NCI-H82 (cell line): Measurements from ENCODE around the gene TCF7L2.

Source experiments
- DNase-seq: peaks from one replicate; lab custom pipeline; 2025; lab: John Stamatoyannopoulos, UW

TCF7L2 gene

GRCh38 chr10:113125612-113126011, 175.6 kb downstream of the TCF7L2 start:
- DNase-seq = no peak

DNA sequence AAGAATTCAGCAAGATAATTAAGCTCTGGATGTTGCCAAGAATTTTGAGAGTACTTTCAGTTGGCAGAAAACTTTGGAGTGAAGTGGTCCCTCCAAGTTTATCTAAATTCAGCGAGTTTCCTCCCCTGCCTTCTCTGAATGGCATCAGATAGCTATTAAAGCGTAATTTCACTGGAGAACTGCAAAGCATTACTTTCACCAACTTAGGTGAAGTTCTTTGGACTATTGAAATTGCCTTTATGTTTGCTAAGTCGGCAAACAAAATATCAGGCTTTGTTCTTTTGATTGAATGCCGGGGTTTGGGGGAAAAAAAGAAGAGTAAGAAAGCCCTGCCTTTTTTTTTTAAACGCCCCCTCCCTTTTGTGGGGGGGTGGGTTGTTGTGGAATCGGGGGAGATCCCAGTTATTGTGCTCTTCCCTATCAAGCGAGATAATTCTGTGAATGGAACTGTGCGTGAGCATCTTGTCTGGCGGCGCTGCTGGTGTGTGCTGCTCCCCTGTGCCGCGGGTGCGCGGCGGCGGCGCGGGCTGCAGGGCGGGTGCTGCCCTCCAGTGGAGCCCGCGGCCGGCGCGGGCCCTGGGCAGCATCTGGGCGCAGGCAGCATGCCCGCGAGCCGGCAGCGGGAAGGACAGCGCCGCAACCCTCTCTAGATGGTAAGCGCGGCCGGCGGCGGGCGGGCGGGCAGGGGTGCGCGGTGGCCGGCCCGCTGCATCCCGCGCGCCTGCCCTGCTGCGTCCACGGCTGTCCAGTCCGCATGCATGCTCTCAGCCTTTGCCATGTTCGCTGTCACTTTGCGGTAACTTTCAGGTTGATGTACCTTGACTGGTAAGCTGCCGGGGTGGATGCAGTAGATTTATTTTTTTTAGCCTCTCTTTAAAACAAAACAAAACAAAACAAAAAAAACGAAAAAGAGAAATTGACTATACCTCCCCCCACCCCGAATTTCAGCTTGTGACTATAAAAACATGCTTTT, 176.5 kb downstream of the TCF7L2 start:
- DNase-seq = peak; percentile 57

- no peak for DNase-seq
Measured at GRCh38 chr10:113127261-113127900, 177.3 kb downstream of the TCF7L2 start.

- DNase-seq = no peak
Measured at GRCh38 chr10:113127901-113128283, 177.8 kb downstream of the TCF7L2 start.

GRCh38 chr10:113128450-113129070, 178.5 kb downstream of the TCF7L2 start:
- peak; percentile 16 for DNase-seq

- DNase-seq = no peak
Measured at GRCh38 chr10:113129117-113129516, 179.1 kb downstream of the TCF7L2 start.

- DNase-seq = no peak
Measured at GRCh38 chr10:113130014-113130641, 180.1 kb downstream of the TCF7L2 start.

DNA sequence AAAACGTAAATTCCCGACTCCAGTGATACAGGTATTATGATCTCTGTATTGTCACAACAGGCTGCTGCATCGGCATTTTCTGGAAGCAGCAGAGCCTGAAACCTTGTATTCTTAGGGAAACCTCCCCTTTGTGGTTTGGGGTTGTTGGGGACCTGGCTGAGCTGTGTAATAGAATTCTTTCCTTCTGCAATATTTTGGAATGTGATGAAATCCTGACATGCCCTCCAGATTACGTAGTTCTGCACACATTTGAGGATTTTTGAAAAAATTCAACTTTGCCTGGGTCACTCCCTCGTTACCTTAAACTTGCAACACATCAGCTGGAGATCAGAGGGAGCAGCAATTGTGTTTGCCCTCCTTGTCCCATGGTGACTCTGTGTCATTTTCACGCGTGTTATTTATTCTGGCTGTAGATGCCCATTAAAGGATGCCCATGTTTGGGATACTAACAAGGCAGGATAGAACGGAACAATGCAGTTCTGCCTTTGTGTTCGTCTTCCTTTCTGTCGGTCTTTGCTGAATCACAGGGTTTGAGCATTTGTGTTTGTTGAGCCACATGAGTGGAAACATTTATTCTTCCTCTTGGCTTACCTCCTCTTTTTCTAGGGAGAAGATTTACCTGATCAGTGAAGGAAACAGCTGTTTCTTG, 181.7 kb downstream of the TCF7L2 start:
- no peak for DNase-seq

- DNase-seq = peak; percentile 61
Measured at GRCh38 chr10:113132591-113133121, 182.6 kb downstream of the TCF7L2 start.

DNA sequence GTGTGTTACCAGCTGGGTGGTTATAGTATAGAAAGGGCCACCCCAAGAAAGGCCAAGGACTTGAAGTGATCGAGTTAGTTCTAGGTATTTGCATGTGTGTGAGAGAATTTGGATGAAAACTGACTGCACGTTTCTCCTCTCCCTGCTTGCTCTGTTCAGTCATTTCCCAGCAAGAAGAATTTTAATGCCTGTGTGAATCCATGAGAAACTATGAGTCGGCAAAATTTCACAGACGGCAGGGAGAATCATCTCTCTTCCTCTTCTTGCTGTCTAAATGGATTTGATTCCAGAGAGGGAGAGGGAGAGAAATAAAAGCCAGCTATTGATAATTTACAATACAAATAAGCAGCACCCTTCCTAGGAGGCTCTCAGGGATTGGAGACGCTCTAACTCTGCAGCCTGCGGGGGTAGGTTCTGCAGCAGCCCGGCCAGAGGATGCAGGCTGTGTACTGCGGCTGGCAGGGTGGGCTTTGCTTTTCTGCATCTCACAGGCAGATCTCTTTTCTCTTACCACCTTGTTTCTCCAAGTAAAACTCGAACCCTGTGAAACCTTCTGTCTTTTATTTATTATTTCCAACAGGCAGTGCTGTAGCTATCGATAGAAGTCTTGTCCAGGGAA, 183.6 kb downstream of the TCF7L2 start:
- DNase-seq = peak; percentile 16

GRCh38 chr10:113135025-113135424, 185.0 kb downstream of the TCF7L2 start:
- no peak for DNase-seq

DNA sequence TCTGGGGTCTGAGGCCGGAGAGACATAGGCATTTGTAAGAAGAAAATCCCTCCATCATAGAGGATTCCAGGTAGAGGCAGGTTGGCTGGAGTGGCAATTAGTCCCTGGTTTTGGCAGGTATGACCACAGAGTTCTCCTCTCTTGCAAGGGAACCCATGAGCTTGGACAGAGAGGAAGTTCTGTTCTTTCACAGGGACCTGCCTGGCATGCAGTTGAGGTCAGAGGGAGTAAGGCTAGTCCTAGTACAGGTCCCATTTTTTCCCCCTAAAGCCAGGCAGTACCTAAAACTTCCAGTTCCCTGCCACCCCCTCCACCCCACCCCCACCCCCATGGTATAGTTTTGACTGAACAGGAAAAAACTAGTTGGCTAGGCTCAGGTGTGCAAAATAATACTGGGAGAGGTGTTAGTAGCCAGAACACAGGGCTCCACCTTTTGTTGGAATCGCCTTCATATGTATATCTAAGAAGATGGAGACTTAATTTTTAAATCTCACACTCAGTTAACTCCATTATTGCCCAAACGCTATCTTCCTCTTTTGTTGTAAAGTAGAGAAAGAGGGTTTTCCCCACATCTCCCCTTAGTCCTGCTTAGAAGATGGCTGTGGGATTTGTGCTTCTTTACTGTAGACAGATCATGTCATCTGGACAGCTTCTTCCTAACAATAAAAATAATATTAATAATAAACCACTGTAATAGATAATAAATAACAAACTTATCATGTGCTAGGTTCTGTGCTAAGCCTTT, 188.1 kb downstream of the TCF7L2 start:
- DNase-seq = no peak

DNA sequence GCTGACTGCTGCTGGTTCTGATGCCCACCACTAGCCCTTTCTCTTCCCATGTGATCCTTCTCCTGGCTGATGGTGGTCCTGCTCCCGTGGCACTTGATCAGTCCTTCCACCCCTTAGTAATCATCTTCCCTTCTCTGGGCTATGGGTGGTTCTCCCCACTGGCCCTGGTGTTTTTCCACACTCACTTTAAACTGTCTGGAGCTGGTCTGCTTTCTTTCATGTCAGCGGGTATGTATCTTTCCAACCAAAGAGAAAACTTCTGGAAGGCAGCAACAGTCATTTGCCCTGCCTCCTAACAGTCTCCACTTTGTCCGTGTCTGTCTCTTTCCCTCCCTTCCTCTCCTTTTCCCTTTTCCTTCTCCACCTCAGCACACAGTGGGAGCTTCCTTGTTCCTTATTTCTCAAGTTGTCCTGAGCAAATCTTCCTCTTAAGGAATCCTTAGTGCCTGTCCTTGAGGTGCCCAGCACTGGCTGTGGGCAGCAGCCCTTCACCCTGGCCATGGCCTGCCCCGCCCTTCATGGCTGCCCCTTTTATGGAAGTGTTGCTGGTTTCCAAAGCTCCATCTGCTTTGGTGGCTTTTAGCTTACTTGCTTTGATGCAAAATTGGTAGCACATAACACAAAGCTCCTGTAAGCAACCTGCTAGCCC, 189.0 kb downstream of the TCF7L2 start:
- DNase-seq = no peak

DNA sequence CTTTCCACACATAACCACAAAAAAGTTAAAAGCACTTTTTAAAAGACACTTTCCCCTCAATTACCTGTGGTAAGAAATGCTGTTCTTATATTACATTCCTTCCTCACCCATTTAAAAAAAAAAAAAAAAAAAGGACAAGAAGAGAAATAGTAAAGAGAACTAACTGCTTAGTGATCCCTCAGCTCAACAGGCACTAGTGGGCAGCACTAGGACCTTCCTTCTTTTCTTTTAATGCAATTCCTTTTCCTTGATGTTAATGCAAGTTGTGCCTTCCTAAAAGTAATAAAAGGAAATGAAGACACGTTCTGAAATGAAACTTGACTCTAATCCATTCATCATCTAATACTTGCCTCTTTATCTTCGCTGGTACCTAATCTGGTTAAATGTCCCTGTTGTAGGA, 189.7 kb downstream of the TCF7L2 start:
- DNase-seq = peak; percentile 60

DNA sequence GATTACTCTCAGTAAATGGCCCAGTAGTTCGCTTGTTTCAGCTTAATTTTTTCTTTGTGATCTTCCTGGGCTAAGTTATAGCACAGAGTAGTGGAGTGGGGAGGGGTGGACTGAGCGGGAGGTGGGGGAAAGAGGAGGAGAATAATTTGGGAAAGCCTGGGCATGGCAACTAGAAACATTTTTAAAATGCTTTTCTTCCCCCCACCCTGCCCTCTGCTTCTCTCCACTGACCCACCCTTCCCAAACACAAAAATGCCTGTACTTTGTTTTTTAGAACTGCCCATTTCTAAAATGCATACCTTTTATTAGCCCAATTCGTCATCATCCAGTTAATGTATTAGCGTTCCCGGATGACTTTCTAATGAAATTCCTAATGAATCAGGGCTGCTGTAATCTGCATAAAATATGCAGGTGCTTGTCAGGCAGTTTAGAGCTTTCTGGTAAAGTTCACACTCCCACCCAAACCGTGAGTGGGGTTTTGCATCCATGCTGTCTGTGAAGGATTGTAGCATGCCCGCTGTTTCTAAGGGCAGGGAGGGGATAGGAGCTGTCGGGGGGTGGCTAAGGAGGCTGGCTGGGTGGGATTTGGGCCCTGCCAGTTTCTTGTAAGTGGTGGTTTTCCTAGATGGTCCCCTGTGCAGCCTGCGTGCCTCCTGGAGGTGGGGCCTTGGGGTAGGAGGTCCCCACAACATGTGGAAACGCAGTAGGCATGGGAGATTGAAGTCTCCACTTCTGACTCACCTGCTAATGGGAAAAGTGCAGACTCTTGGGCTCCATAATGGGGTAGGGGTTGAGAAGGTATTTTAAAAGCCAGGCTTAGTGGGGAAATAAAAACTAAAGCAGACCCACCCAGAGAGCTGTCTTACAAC, 190.3 kb downstream of the TCF7L2 start:
- DNase-seq = peak; percentile 16

DNA sequence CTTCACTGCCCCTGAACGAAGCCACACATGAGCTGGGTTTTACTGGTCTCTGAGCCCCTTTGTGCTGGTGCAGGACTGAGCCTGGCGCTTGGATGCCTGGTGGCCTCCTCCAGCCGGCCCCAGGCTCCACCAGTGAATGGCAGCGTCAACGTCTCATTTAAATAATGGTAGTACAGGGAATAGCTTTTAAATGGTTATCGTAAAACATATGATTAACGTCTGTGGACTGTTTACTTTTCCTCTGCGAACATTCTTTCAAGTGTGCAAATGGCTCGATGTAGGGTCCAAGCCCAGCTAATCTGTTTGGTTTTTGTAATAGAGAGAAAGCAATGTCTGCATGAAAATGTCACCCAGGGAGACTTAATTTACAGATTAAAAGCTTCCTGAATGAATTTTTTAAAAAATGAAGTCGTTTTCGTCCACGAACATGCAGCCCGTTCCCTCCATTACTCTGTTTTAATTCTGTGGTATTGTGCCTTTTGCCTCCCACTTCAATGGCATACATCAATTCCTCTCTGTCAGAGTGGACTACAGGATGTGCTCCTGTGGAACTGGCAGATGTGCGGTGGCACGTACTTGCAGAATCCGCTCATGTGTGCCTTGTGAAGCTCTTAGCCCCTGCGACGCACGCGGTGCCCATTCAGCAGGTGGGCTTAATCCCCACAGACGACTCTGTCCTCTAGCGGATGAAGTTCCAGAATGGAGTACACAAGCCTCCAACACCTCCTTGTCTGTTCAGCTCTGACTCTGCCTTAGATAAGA, 192.7 kb downstream of the TCF7L2 start:
- DNase-seq = no peak

DNA sequence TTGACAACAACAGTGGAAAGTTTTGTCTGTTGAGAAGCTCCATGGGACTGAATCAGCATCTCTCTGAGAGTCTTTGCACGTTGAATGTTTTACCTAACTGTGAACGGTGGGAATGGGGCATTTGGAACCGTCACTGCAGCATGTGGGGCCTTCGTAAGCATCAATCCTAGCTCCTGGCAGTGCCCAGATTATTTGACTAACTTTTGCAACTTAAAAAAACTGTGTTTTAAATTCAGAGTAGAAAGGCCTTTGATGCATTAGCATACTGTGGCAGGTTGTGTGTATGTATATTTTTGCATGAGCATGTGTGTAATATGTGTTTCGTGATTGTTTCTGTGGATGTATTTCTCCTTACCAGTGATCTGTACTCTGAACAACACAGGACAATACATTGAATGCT, 194.5 kb downstream of the TCF7L2 start:
- DNase-seq = no peak
